ENCODE results near the gene MAPK1IP1L.

Gene MAPK1IP1L

DNA sequence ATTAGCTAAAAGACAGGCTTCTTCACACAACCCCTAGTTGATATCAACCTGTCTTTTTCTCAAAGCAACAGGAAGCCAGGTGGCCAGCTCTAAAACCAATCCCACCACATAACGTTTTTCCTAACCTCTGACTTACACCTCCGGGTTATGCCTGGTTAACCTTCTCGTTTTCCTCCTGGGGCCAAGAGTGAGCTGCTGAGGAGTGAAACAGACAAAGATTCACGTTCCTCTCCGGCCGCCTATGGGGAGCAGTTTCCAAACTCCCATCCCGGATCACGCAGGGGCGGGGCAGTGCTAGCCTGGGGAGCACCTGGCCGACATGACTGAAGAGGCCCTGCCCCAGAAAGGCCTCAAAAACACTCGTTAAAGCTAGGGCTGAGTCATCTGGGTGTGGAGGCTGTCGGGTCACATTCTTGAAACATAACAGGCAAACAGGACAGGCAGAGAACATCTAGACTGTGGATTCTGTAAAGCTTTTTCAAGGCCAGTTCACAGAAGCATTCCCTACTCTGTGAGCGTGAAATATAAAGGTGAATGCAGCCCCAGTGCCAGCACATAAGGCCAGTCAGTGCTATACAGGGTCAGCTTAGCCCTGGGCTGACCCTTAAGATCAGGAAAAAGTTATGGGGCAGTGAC, 51.7 kb downstream of the MAPK1IP1L start:
- Histone ChIP-seq H3K9ac (ENCODE audit: low read length) (peak overlapping the region; percentile 64), H3K27ac (ENCODE audit: low read length) (peak overlapping the region; percentile 98), H3K9me3 (replicated peaks; ENCODE audit: insufficient read depth, low read length) (no peaks in the 10 kb centered on the region), H3K4me1 (ENCODE audit: low read length) (peaks cover 30% of the 10 kb centered on the region), H3F3A (ENCODE audit: insufficient read depth, low read length) (peaks cover 28% of the 10 kb centered on the region), H3K9me2 (replicated peaks; ENCODE audit: insufficient read depth, low read length) (no peaks in the 10 kb centered on the region), H3K36me3 (replicated peaks; ENCODE audit: insufficient read depth, low read length) (no peaks in the 10 kb centered on the region), H3K27me3 (replicated peaks; ENCODE audit: insufficient read depth, low read length) (no peaks in the 10 kb centered on the region), H3K79me2 (ENCODE audit: low read length) (no peaks in the 10 kb centered on the region), H2AFZ (ENCODE audit: low read length) (peak overlapping the region; percentile 85), H4K20me1 (ENCODE audit: insufficient read depth, low read length) (no peaks in the 10 kb centered on the region), H3K4me2 (ENCODE audit: low read depth, low read length) (peak overlapping the region; percentile 70), H3K4me3 (ENCODE audit: low read length) (peak overlapping the region; percentile 33; the same call in 1 of the 2 replicates)
- DNase-seq: peak; percentile 61
- TF ChIP-seq, protein P1, sequence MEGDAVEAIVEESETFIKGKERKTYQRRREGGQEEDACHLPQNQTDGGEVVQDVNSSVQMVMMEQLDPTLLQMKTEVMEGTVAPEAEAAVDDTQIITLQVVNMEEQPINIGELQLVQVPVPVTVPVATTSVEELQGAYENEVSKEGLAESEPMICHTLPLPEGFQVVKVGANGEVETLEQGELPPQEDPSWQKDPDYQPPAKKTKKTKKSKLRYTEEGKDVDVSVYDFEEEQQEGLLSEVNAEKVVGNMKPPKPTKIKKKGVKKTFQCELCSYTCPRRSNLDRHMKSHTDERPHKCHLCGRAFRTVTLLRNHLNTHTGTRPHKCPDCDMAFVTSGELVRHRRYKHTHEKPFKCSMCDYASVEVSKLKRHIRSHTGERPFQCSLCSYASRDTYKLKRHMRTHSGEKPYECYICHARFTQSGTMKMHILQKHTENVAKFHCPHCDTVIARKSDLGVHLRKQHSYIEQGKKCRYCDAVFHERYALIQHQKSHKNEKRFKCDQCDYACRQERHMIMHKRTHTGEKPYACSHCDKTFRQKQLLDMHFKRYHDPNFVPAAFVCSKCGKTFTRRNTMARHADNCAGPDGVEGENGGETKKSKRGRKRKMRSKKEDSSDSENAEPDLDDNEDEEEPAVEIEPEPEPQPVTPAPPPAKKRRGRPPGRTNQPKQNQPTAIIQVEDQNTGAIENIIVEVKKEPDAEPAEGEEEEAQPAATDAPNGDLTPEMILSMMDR (IDR thresholded peaks at IDR 0.05; ENCODE audit: low read length): no peak
- TF ChIP-seq EZH2 (optimal IDR thresholded peaks at IDR 0.05; ENCODE audit: low read depth, low read length) (no peak), EZH2phosphoT487 (IDR thresholded peaks at IDR 0.05; ENCODE audit: low read length) (no peak)

DNA sequence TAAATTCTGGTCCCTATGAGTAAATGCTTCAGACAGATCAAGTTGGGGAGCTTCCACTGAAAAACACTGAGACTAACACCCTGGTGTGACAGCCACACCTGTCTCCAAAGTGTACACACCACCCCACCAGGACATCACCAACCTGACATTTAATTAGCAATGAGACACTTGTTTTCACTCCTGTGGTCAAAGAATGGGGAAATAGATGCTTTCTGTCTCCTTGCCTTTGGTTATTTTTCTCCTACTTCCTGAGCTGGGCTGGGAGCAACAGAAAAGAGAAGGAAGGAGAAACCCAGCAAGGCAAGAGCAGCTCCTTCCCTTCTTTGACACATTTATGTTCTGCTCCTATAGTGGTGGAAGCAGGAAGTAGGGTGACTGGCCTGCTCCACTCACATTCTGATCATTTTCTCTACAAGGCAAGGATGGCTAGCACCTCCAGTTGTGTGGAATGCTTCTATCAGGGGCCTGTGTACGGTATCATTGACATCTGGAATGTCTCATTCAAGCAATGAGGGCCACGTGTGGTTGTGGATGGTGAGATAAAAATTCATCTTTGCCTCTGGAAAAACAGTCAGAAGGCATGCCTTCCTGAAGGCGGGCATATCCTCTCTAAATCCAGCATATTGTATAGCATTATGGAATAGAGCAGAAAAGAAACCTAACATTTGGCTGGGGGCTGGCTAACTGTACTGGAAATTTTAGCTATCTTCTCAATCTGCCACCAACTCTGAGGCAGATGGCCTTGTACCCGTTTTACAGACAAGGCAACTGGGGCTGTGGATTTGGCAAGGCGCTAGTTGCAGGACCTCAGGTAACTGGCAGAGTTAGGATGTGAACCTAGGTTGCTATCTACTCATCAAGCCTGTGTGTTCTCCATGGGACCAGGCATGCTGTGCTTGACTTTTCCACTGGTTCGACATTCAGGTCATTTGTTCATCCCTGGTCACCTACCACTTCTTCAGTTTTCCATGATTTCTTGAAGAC, 52.8 kb downstream of the MAPK1IP1L start:
- no peak for DNase-seq
- peaks cover 23% of the 10 kb centered on the region for H3K4me1 ChIP-seq (ENCODE audit: low read length)
- peak overlapping the region; percentile 85 for H2AFZ ChIP-seq (ENCODE audit: low read length)
- H3K9me2 ChIP-seq (replicated peaks; ENCODE audit: insufficient read depth, low read length): no peaks in the 10 kb centered on the region
- no peak overlapping the region for H3K4me3 ChIP-seq (ENCODE audit: low read length)
- peak overlapping the region; percentile 98 for H3K27ac ChIP-seq (ENCODE audit: low read length)
- H4K20me1 ChIP-seq (ENCODE audit: insufficient read depth, low read length): no peaks in the 10 kb centered on the region
- H3K36me3 ChIP-seq (replicated peaks; ENCODE audit: insufficient read depth, low read length): no peaks in the 10 kb centered on the region
- peaks cover 28% of the 10 kb centered on the region for H3F3A ChIP-seq (ENCODE audit: insufficient read depth, low read length)
- no peaks in the 10 kb centered on the region for H3K9me3 ChIP-seq (replicated peaks; ENCODE audit: insufficient read depth, low read length)
- peak overlapping the region; percentile 70 for H3K4me2 ChIP-seq (ENCODE audit: low read depth, low read length)
- H3K9ac ChIP-seq (ENCODE audit: low read length): peak overlapping the region; percentile 64; the same call in 1 of the 2 replicates
- no peaks in the 10 kb centered on the region for H3K27me3 ChIP-seq (replicated peaks; ENCODE audit: insufficient read depth, low read length)
- TF ChIP-seq, protein P1 (IDR thresholded peaks at IDR 0.05; ENCODE audit: low read length): no peak
- no peak for TF ChIP-seq EZH2phosphoT487 (IDR thresholded peaks at IDR 0.05; ENCODE audit: low read length)
- no peaks in the 10 kb centered on the region for H3K79me2 ChIP-seq (ENCODE audit: low read length)

DNA sequence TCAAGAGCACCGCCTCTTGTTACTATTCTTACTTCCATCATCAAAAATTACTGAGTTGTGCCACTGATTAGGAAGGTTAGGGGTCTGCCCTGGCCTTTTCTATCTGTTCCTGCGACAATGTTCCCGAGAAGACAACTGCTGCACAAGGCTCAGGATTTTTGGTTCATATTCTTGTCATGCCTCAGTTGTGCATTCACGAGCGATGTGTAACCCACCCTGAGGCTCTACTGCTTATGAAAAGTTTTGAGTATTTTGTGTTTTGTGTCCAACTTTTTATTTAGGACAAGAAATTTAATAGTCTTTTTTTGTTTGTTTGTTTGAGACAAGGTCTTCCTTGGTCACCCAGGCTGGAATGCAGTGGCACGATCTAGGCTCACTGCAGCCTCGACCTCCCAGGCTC, 54.5 kb downstream of the MAPK1IP1L start:
- Histone ChIP-seq H3K27me3 (replicated peaks; ENCODE audit: insufficient read depth, low read length) (no peaks in the 10 kb centered on the region), H3K36me3 (replicated peaks; ENCODE audit: insufficient read depth, low read length) (no peaks in the 10 kb centered on the region), H3K9me3 (replicated peaks; ENCODE audit: insufficient read depth, low read length) (no peaks in the 10 kb centered on the region), H3K27ac (ENCODE audit: low read length) (no peak overlapping the region), H3F3A (ENCODE audit: insufficient read depth, low read length) (peaks cover 28% of the 10 kb centered on the region), H3K4me1 (ENCODE audit: low read length) (peaks cover 23% of the 10 kb centered on the region), H3K9ac (ENCODE audit: low read length) (no peak overlapping the region), H2AFZ (ENCODE audit: low read length) (no peak overlapping the region), H4K20me1 (ENCODE audit: insufficient read depth, low read length) (no peaks in the 10 kb centered on the region), H3K79me2 (ENCODE audit: low read length) (no peaks in the 10 kb centered on the region), H3K4me2 (ENCODE audit: low read depth, low read length) (no peak overlapping the region), H3K9me2 (replicated peaks; ENCODE audit: insufficient read depth, low read length) (no peaks in the 10 kb centered on the region), H3K4me3 (ENCODE audit: low read length) (no peak overlapping the region)
- TF ChIP-seq EZH2 (optimal IDR thresholded peaks at IDR 0.05; ENCODE audit: low read depth, low read length): no peak
- no peak for TF ChIP-seq EZH2phosphoT487 (IDR thresholded peaks at IDR 0.05; ENCODE audit: low read length)
- TF ChIP-seq, protein P1 (IDR thresholded peaks at IDR 0.05; ENCODE audit: low read length): no peak
- DNase-seq: no peak

Measured in MM.1S (cell line).